Thyroid gland (tissue), 4 donors: ENCODE data around the gene CCDC88C. TPM values are rescaled to one million over a fixed set of nuclear protein-coding genes. Genes with fewer than 3 reads are reported as not detected.

Experiments
- DNase-seq, 2 donors: peaks; one replicate each; pipeline ENCODE4 v3.0.0-alpha.2; 2019
- H3K27ac ChIP-seq, 3 donors: fragments of 200-600 bp; sonication (generic); 1 replicate in 2 of 3; 2 replicates in 1 of 3; pipeline ENCODE4 v1.5.1; 2016 to 2019; ENCODE audit warnings: mild to moderate bottlenecking in 1 of 3, moderate library complexity in 1 of 3
- H3K27me3 ChIP-seq: fragments of 200-600 bp; sonication (generic); one replicate; pipeline ENCODE4 v1.5.1; 2019
- H3K36me3 ChIP-seq, 2 donors: fragments of 200-600 bp; sonication (generic); one replicate each; pipeline ENCODE4 v1.5.1; 2016 to 2019
- H3K4me1 ChIP-seq, 2 donors: fragments of 200-600 bp; sonication (generic); one replicate each; pipeline ENCODE4 v1.5.1; 2017 to 2019
- H3K4me3 ChIP-seq, 3 donors: fragments of 200-600 bp; sonication (generic); replicated peaks in 1 of 3; 1 replicate in 2 of 3; 2 replicates in 1 of 3; pipeline ENCODE4 v1.5.1; 2016; ENCODE audit warnings: mild to moderate bottlenecking in 1 of 3
- H3K9me3 ChIP-seq: fragments of 200-600 bp; sonication (generic); one replicate; pipeline ENCODE4 v1.5.1; 2017
- CTCF ChIP-seq, 6 experiments: fragments of 200-600 bp in 3 of 6; fragments of 450-650 bp in 3 of 6; sonication (generic) in 3 of 6; IDR thresholded peaks; one replicate each; pipeline ENCODE4 v1.5.1; 2016 to 2019; ENCODE audit warnings: antibody characterized with exemption in 6 of 6, mild to moderate bottlenecking in 2 of 6, inconsistent platforms in 1 of 6, moderate library complexity in 1 of 6
- POLR2A ChIP-seq, 2 donors: fragments of 450-650 bp; IDR thresholded peaks; one replicate each; pipeline ENCODE4 v1.6.1; 2017; ENCODE audit warnings: antibody characterized with exemption in 2 of 2, mild to moderate bottlenecking in 2 of 2, moderate library complexity in 1 of 2
- WGBS, 2 donors: methylation state at CpG; one replicate each; pipeline ENCODE4 v1.1.5; 2017; 5-methylcytosine and 5-hydroxymethylcytosine counted together
- intact Hi-C: fragments of 100-400 bp; cut with DNase I; formaldehyde crosslinking; loops from one replicate; pipeline ENCODE4 v1.15.1; 2023
- total RNA-seq, 4 donors: library from RNA; depleted of rRNA; stranded (reverse); fragments of >200 nt; gene quantifications; one replicate each; pipeline ENCODE4 v1.2.3, GENCODE V29; 2016

The CCDC88C gene
- 1 to 10 TPM; 3.0 to 6.3 (median 5.8) TPM for total RNA-seq

- TF ChIP-seq POLR2A (IDR thresholded peaks at IDR 0.05) (no peak), CTCF (IDR thresholded peaks at IDR 0.05) (no peak)
- Histone ChIP-seq H3K4me3 (peak within 1 kb of the TSS in 2 of 3 donors; percentile 9 to 44), H3K27ac (peak within 1 kb of the TSS in 1 of 3 donors; percentile 23), H3K27me3 (no peaks in the 10 kb centered on the region), H3K9me3 (no peaks in the 10 kb centered on the region), H3K4me1 (peaks cover 7 to 17% of the 10 kb centered on the region in 2 donors), H3K36me3 (no peaks in the 10 kb centered on the region)
- DNase-seq: peak; percentile 63 to 66
- intact Hi-C loops: loop anchor here (5.0 kb wide), 1 partner anchor 90 kb away; no protein-coding TSS in a partner anchor
- 10 to 14% methylated on average over 11 of the region's 103 CpGs for WGBS, 2 donors
Measured at GRCh38 chr14:91417120-91417982, at the start of gene CCDC88C. Gene CCDC88C, minus strand, starts transcription at chr14:91417820. Its CDS starts 130 bp downstream, at chr14:91417690.

GRCh38 chr14:91466192-91466591 lies 48.6 kb upstream of the CCDC88C start:
- H3K27ac ChIP-seq: no peak overlapping the region
- no peaks in the 10 kb centered on the region for H3K4me1 ChIP-seq
- WGBS, 2 donors: 53% methylated on average over 4 of the region's 4 CpGs
- intact Hi-C loops: no loop called here
- DNase-seq: no peak
- H3K27me3 ChIP-seq: no peaks in the 10 kb centered on the region
- peaks cover 34 to 42% of the 10 kb centered on the region in 2 donors for H3K36me3 ChIP-seq
- no peaks in the 10 kb centered on the region for H3K9me3 ChIP-seq
- TF ChIP-seq POLR2A (IDR thresholded peaks at IDR 0.05) (no peak), CTCF (IDR thresholded peaks at IDR 0.05) (no peak)
- no peak overlapping the region for H3K4me3 ChIP-seq

GRCh38 chr14:91464615-91465205 lies 47.1 kb upstream of the CCDC88C start:
- TF ChIP-seq CTCF (IDR thresholded peaks at IDR 0.05) (no peak), POLR2A (IDR thresholded peaks at IDR 0.05) (no peak)
- Histone ChIP-seq H3K27ac (no peak overlapping the region), H3K36me3 (peaks cover 40 to 42% of the 10 kb centered on the region in 2 donors), H3K9me3 (no peaks in the 10 kb centered on the region), H3K4me1 (no peaks in the 10 kb centered on the region), H3K4me3 (no peak overlapping the region), H3K27me3 (no peaks in the 10 kb centered on the region)
- DNase-seq: no peak
- 63 to 82% methylated on average over 3 of the region's 3 CpGs for WGBS, 2 donors
- intact Hi-C loops: no loop called here

- no peak for DNase-seq
- TF ChIP-seq POLR2A (IDR thresholded peaks at IDR 0.05): no peak
- no peak for TF ChIP-seq CTCF (IDR thresholded peaks at IDR 0.05)
- Histone ChIP-seq H3K9me3 (no peaks in the 10 kb centered on the region), H3K27ac (no peak overlapping the region), H3K27me3 (no peaks in the 10 kb centered on the region), H3K4me1 (no peaks in the 10 kb centered on the region), H3K36me3 (peaks cover 46 to 52% of the 10 kb centered on the region in 2 donors), H3K4me3 (no peak overlapping the region)
- WGBS, 2 donors: 92 to 94% methylated on average over 5 of the region's 5 CpGs
- intact Hi-C loops: no loop called here
Measured at GRCh38 chr14:91458612-91459011, 41.0 kb upstream of the CCDC88C start.

GRCh38 chr14:91456283-91456682 lies 38.7 kb upstream of the CCDC88C start:
- H3K36me3 ChIP-seq: peaks cover 32 to 41% of the 10 kb centered on the region in 2 donors
- no peak for TF ChIP-seq POLR2A (IDR thresholded peaks at IDR 0.05)
- no peak for TF ChIP-seq CTCF (IDR thresholded peaks at IDR 0.05)

More at GRCh38 chr14:91456283-91456682, 38.7 kb upstream of the CCDC88C start:
- no peak for DNase-seq
- Histone ChIP-seq H3K9me3 (no peaks in the 10 kb centered on the region), H3K27me3 (no peaks in the 10 kb centered on the region), H3K4me1 (no peaks in the 10 kb centered on the region), H3K27ac (no peak overlapping the region), H3K4me3 (no peak overlapping the region)
- intact Hi-C loops: no loop called here
- WGBS, 2 donors: 86 to 93% methylated on average over 1 of the region's 1 CpG
